Endothelial cell of umbilical vein (primary cell): ENCODE measurements around the gene CACNA1C.

ENCODE experiments used
- FOS ChIP-seq: IDR thresholded peaks from 2 replicates; pipeline ENCODE4 v1.6.1; 2011; ENCODE audit warnings: mild to moderate bottlenecking, low read length, moderate library complexity, borderline replicate concordance; ENCODE audit not compliant: insufficient read depth
- POLR2A ChIP-seq: IDR thresholded peaks from 2 replicates; pipeline ENCODE4 v1.6.1; 2012; ENCODE audit warnings: low read depth, mild to moderate bottlenecking, control low read depth, low read length
- TF ChIP-seq, protein P1 (sequence below), 2 donors: IDR thresholded peaks; 1 replicate in 1 of 2; 2 replicates in 1 of 2; pipeline ENCODE4 v1.5.1; 2011; ENCODE audit warnings: low read length in 2 of 2, mild to moderate bottlenecking in 2 of 2, moderate library complexity in 2 of 2, control low read depth in 1 of 2, inconsistent platforms in 1 of 2, low read depth in 1 of 2; ENCODE audit not compliant: insufficient read depth in 1 of 2; ENCODE audit errors: extremely low read depth in 1 of 2

DNA sequence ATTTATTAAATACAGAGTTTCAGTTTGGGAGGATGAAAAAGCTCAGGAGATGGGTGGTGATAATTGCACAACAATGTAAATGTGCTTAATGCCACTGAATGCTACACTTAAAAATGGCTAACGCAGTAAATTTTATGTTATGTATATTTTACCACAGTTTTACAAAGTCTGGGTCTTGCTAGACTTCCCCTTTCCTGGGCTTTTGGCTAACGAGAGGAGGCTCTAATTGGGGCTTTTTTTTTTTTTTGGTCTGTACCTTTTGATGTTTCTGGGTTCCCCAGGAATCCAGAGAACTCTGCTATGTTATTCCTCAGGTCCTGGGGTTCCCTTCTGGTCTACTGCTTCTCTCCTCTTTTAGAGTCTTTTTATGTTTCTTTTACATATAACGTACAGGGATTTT, 355.5 kb downstream of the CACNA1C start:
- TF ChIP-seq, protein P1, sequence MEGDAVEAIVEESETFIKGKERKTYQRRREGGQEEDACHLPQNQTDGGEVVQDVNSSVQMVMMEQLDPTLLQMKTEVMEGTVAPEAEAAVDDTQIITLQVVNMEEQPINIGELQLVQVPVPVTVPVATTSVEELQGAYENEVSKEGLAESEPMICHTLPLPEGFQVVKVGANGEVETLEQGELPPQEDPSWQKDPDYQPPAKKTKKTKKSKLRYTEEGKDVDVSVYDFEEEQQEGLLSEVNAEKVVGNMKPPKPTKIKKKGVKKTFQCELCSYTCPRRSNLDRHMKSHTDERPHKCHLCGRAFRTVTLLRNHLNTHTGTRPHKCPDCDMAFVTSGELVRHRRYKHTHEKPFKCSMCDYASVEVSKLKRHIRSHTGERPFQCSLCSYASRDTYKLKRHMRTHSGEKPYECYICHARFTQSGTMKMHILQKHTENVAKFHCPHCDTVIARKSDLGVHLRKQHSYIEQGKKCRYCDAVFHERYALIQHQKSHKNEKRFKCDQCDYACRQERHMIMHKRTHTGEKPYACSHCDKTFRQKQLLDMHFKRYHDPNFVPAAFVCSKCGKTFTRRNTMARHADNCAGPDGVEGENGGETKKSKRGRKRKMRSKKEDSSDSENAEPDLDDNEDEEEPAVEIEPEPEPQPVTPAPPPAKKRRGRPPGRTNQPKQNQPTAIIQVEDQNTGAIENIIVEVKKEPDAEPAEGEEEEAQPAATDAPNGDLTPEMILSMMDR (IDR thresholded peaks at IDR 0.05; ENCODE audit: extremely low read depth in 1 of 2, insufficient read depth in 1 of 2, low read depth in 1 of 2, low read length in 2 of 2), result no peak
- no peak for TF ChIP-seq POLR2A
- TF ChIP-seq FOS, result no peak
